RCC 7860 (cell line): ENCODE results near the gene CREG1.

Experiments
- DNase-seq: peaks from one replicate; pipeline ENCODE4 v3.0.0-alpha.2; 2015; ENCODE audit warnings: low spot score
- FAIRE-seq: peaks from 2 replicates; lab custom pipeline; 2012; peaks lifted over from hg19 to GRCh38; lab: Jason Lieb, UNC

The CREG1 gene

DNA sequence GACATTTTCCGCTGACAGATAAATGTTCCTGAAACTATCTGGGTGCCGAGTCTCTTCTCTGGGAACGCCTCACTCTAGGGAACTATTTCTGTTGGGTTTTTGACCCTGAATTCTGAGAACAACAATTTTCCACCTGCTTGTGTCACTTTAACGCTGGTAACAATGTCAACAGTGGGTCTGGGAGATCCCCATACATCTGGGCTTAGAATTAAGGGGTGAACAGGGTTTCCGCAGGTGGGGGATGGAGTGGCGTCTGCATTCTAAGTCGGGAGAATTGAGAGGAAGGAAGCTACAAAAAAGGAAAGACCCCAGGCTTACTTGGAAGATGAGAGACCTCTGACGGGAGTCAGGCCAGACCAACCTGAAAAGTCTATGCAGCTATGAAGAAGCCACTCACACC is 44.0 kb downstream of the CREG1 start:
- no peak for DNase-seq
- FAIRE-seq = no peak

- DNase-seq (no peak), FAIRE-seq (no peak)
Observed at GRCh38 chr1:167507719-167508118, 45.8 kb downstream of the CREG1 start.

DNA sequence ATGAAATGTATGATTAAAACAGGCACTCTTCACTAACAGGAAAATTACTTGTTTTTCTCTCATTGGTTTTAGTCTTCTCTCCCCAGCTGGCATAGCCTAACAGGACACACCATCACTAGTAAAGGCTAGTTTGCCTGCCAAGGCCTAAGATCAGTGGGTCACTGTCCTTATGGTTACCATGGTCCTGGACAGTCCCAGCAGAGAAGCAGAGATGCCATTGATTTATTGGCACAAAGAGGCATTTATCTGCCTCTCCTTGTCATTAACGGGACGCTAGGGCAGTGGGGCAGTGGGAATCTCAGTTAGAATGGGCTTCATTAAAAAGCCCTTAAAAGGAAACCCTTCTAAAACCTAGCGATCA is 49.1 kb downstream of the CREG1 start:
- DNase-seq (no peak), FAIRE-seq (no peak)

DNA sequence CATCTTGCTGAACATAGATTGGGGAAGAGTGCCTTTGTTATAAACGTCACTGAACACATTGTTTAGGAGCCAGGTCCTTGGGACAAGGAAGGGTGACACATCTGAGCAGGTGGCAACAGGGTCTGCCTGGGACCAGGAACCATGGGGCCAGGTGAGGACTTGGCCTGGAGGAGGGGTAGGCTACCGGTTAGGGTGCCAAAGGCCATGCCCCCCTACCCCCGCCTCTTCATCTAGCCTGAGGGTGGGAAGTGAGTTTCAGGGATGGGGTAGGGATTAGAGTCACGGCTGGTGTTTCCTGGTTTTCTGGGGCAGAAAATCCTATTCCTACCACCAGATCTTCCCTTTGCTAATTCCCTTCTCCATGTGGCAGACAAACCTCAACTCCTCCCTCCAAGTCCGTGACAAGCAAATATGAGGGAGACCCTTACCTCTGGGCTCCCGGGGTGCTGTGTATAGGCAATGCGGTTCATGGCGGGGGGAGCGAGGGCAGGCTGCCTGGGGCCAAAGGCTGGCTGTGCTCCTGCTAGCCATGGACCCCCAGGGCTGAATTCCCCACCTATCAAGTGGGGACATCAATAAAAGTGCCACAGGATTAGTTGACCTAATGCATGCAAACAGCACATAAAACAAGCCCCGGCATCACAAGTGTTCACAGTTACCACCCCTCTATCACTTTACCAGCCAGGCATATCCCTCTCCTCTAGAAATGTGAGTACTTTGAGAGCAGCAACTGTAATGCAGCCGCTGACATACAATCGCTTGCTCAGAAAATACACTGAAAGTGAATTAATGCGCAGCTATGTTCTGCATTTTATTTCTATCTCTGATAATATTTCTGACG is 49.7 kb downstream of the CREG1 start:
- no peak for FAIRE-seq
- DNase-seq = no peak

GRCh38 chr1:167502719-167503462 is 50.7 kb downstream of the CREG1 start:
- FAIRE-seq (no peak), DNase-seq (no peak)

DNA sequence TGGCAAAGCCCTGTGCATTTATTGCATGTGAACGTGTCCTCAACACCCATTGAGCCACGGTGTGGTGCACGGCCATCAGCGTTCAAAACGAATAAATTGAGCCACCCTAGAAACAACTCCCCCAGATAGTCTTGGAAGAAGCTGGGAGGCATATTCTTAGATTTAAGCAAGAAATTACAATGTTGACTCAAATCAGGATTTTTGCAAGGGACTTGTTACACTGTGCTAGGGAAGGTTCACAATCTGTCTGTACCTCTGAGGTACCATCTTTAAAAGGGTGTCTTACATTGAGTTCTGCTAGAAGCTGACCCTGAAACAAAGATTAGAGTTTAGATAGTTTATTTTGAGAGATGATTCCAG is 51.4 kb downstream of the CREG1 start:
- FAIRE-seq (no peak), DNase-seq (no peak)

DNA sequence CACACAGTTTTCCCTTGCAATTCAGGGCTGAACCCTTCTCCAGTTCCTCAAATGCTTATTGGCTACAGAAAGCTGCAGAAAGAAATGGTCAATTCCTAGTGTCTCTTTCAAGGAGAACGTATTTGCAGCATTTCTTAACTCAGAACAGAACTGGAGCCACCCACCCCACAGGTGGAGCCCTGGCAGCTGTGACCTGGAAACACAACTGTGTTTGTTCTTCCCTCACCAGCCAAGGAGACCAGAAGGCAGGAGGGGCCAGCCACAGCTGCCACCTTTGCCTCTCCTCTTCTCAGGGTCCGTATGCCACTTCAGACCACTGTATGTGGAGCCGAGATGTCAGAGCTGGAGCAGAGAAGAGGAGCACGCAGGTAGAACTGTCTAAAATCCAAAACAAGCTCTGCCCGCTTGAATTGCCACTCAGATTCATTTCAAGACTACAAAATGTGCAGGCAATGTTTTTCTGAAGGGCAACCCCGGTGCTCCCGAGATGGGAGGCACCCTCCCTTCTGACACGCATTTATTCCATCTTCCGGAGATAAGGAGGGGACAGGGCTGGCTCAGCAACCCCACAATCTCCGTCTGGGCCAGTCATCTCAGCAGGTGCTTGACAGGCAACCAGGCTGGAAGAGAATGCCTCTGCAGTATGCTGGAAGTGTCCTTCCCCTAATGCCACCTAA is 51.9 kb downstream of the CREG1 start:
- no peak for DNase-seq
- no peak for FAIRE-seq

- FAIRE-seq (no peak), DNase-seq (no peak)
Observed at GRCh38 chr1:167500283-167500860, 53.2 kb downstream of the CREG1 start.

DNA sequence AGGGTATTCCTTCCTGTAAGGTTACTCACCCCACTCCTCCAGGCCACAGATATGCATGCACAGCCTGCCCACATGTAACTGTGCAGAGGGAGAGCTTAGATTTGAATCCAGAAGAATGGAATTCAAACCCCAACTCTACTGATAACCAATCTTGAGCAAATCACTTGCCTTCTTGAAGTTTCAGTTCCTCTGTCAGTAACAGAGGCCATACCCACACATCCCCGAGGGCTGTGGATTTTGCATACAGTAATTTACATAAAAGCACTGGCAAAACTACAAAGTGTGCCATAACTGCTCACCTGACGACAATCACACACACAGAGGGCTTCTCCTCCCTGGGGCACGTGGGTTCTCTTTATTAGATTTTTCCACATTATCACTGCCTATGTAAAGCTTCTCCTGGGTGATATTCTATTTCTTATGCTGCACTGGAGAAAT is 53.9 kb downstream of the CREG1 start:
- DNase-seq (no peak), FAIRE-seq (no peak)

DNA sequence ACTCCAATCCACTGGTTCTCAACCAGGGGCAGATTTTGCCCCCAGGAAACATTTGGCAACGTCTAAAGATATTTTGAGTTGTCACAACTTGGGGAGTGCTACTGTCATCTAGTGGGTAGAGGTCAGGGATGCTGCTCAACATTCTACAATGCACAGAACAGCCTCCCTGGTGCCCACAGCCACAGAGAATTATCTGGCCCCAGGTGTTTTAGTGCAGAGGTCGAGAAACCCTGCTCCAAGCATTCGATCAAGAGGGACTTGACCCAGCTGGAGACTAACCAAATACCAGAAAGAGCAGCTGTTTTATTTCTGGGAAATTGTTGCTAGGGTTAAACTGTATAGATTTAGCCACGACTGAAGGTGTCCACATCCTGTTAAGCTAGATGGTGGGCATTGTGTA is 54.5 kb downstream of the CREG1 start:
- FAIRE-seq (no peak), DNase-seq (no peak)

DNA sequence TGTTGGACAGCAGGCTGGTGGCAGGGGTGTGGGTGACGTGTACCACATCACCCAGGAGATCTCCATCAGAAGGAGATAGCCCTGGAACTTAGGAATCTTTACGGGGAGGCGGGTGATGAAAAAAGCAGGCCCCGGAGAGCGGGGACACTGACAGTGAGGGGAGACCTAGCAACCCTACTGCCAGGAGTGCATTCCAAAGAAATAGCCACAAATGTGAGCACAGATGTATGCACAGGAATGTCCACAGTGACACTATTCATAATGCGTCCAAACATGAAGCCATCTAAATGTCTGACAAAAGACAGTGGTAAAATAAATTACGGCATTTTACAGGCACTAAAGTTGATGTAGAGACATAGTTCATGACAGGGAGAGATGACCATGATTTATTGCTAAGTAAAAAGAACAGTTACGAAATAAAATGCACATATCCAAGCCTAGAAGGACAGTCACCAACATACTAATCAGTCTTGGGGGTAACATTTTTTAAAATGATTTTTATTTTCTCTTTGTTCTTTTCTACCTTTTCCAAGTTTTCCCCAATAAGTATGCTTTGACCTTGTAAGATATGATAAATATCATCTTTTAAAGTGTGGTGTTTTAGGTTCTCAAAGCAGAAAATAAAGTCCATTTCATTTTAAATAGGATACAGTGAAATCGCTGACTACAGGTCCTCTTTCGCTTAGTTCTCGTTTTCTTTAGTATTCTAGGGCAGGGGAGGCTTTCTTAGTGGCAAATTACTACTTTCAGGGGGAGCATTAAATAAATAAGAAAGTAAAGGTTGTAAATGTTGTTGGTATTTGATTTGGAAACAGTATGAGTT is 56.6 kb downstream of the CREG1 start:
- DNase-seq (no peak), FAIRE-seq (no peak)

GRCh38 chr1:167493372-167493771 is 60.2 kb downstream of the CREG1 start:
- DNase-seq (no peak), FAIRE-seq (no peak)

DNA sequence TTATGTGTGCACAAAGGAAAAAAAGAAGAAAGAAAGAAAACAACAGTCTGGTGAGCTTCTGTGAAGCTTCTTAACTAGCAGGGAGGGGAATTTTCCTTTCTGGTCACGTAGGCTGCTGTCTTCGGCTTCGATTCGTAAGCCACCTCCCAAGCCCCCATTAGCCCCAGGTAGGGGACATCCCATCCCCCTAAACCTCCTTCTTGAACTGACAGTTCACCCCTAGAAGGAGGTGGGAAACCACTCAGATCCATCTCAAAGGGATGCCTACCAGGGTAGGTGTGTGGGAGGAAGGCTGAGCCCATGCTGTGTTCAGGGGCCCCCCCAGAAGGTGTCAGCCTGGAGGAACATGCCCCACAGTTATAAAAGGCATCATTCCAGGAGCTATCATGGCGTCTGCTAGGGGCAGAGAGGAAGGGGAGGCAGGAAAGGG is 61.1 kb downstream of the CREG1 start:
- DNase-seq (no peak), FAIRE-seq (no peak)

DNA sequence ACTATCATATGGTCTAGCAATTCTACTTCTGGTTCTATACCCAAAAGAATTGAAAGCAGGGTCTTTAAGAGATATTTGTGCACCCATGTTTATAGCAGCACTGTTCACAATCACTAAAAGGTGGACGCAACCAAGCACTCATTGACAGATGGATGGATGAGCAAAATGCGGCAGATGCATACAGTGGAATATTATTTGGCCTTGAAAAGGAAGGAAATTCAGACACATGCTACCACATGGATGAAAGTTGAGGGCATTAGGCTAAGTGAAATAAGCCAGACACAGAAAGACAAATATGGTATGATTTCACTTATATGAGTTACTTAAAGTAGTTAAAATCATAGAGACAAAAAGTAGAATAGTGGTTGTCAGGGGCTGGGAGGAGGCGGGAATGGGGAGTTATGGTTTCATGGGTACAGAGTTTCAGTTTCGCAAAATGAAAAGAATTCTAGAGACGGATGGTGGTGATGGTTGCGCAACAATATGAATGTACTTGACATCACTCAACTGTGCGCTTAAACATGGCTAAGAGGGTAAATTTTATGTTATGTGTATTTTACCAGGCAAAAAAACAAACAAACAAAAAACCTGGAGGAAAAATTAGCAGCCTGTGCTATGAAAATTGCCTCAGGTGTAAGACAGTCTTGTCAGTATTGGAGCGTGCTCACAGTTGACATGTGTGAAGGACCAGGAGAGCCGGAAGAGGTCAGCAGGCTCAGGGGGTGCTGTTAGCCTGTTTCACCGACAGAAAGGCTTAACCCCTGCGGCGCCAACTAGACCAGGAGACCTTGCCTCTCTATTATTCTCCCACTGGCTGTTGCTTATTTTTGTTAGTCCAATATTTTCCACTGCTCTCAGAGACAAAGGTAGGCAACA is 61.7 kb downstream of the CREG1 start:
- no peak for FAIRE-seq
- no peak for DNase-seq
